ENCODE results near the gene KRTAP10-7. TPM values are rescaled to one million over a fixed set of nuclear protein-coding genes. Genes with fewer than 3 reads are reported as not detected.

The KRTAP10-7 gene
- total RNA-seq, 1 donor from 2014 or later = not detected

DNA sequence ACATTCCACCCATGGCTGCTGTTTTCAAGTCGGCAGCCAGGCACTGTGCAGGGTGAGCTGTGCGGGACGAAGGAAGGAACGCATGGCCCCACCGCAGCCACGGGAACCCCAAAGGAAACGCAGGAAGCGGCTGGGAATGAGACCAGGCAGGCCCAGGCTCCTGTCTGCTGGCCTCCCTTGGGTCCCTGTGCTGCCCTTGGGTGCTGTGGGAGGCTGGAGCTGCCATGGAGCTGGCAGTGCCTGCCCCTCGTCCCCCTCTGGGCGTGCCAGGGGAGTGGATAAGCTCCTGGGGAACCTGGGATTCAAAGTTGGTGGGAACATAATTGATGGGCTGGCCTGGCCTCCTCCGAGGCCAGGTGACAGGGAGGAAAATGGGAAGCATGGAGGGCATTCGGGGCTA, 32.1 kb upstream of the KRTAP10-7 start:
- H3K4me1 Mint-ChIP-seq (ENCODE audit: low read depth, unreplicated experiment) = peaks cover 3% of the 10 kb centered on the region
- H4K20me1 ChIP-seq (ENCODE audit: insufficient read depth, low read length) = no peaks in the 10 kb centered on the region
- H3K4me1 ChIP-seq (ENCODE audit: insufficient read depth, low read length) = no peaks in the 10 kb centered on the region
- H3K36me3 Mint-ChIP-seq (ENCODE audit: low read depth, unreplicated experiment) = peaks cover 6% of the 10 kb centered on the region
- H3K9me3 Mint-ChIP-seq (ENCODE audit: unreplicated experiment) = peaks cover 17% of the 10 kb centered on the region
- no peak overlapping the region for H3K4me2 ChIP-seq (ENCODE audit: low read length)
- no peak overlapping the region for H3K9ac ChIP-seq (ENCODE audit: low read length)
- H3K4me3 ChIP-seq (ENCODE audit: insufficient read depth, low read depth, low read length) = no peak overlapping the region
- no peak overlapping the region for H3K27ac ChIP-seq (ENCODE audit: low read depth, low read length)
- no peaks in the 10 kb centered on the region for H3K36me3 ChIP-seq (ENCODE audit: insufficient read depth, low read length)
- H3K79me2 ChIP-seq (ENCODE audit: insufficient read depth, low read length) = no peaks in the 10 kb centered on the region
- DNase-seq (ENCODE audit: low read depth) = no peak
- no peak for TF ChIP-seq EZH2 (IDR thresholded peaks at IDR 0.05; ENCODE audit: insufficient read depth, low read length)
- TF ChIP-seq, protein P1, sequence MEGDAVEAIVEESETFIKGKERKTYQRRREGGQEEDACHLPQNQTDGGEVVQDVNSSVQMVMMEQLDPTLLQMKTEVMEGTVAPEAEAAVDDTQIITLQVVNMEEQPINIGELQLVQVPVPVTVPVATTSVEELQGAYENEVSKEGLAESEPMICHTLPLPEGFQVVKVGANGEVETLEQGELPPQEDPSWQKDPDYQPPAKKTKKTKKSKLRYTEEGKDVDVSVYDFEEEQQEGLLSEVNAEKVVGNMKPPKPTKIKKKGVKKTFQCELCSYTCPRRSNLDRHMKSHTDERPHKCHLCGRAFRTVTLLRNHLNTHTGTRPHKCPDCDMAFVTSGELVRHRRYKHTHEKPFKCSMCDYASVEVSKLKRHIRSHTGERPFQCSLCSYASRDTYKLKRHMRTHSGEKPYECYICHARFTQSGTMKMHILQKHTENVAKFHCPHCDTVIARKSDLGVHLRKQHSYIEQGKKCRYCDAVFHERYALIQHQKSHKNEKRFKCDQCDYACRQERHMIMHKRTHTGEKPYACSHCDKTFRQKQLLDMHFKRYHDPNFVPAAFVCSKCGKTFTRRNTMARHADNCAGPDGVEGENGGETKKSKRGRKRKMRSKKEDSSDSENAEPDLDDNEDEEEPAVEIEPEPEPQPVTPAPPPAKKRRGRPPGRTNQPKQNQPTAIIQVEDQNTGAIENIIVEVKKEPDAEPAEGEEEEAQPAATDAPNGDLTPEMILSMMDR (IDR thresholded peaks at IDR 0.05; ENCODE audit: insufficient read depth, low read depth, low read length) = no peak
- no peaks in the 10 kb centered on the region for H3K27me3 ChIP-seq (ENCODE audit: insufficient read depth, low read length)
- no peak overlapping the region for H2AFZ ChIP-seq (ENCODE audit: low read depth, low read length)
- FAIRE-seq = no peak
- H3K4me3 Mint-ChIP-seq (ENCODE audit: unreplicated experiment) = no peak overlapping the region
- peaks cover 11% of the 10 kb centered on the region for H3K9me3 ChIP-seq (ENCODE audit: insufficient read depth, low read depth, low read length)
- H3K27me3 Mint-ChIP-seq (ENCODE audit: low read depth, unreplicated experiment) = peaks cover 10% of the 10 kb centered on the region
- no peak overlapping the region for H3K27ac Mint-ChIP-seq (ENCODE audit: unreplicated experiment)

DNA sequence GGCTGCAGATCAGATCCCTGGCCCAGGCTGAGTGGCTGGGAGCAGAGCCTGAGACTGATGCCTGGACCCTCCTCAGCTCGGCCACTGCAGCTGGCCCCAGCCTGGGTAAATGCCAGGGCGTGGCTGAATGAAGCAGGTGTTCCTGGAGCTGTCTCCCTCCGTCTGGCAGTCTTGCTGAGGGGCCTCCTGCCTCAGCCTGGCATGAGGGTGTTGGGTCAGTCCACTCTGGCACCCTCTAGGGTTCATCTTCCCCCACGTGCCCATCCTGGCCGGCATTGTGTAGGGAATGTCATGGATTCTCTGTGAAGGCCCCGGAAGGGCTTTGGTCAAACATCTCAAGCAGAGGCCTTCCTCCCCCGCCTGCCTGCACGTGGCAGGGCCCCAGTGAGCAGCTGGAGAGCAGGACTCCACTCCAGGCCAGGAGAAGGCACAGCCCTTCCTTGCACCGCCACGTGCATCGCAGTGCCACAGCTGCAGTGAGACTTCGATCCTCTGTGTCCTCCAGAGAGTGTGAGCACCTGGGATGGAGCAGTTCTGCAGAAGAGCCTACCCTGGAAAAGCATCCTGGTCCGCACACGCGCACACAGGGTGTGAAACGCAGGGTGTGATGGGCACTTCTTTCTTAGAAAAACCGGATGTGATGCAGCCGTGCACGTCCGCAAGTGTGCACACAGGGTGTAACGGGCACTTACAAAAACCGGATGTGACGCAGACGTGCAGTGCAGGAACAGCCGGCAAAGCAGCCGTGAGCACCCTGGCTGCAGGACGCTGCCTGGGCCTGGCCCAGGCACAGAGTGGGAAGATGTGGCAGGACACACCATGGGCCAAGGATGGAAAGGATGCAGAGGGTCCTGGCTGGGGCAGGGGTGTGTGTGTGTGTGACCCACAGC, 31.5 kb upstream of the KRTAP10-7 start:
- Mint-ChIP-seq H3K36me3 (ENCODE audit: low read depth, unreplicated experiment) (peaks cover 6% of the 10 kb centered on the region), H3K4me3 (ENCODE audit: unreplicated experiment) (no peak overlapping the region), H3K27ac (ENCODE audit: unreplicated experiment) (no peak overlapping the region), H3K9me3 (ENCODE audit: unreplicated experiment) (peaks cover 17% of the 10 kb centered on the region), H3K27me3 (ENCODE audit: low read depth, unreplicated experiment) (peaks cover 10% of the 10 kb centered on the region), H3K4me1 (ENCODE audit: low read depth, unreplicated experiment) (peaks cover 4% of the 10 kb centered on the region)
- H3K4me2 ChIP-seq (ENCODE audit: low read length) = no peak overlapping the region
- no peak for DNase-seq (ENCODE audit: low read depth)
- TF ChIP-seq, protein P1 (IDR thresholded peaks at IDR 0.05; ENCODE audit: insufficient read depth, low read depth, low read length) = no peak
- TF ChIP-seq EZH2 (IDR thresholded peaks at IDR 0.05; ENCODE audit: insufficient read depth, low read length) = no peak
- H3K9me3 ChIP-seq (ENCODE audit: insufficient read depth, low read depth, low read length) = peaks cover 11% of the 10 kb centered on the region
- FAIRE-seq = no peak
- no peaks in the 10 kb centered on the region for H3K36me3 ChIP-seq (ENCODE audit: insufficient read depth, low read length)
- no peak overlapping the region for H2AFZ ChIP-seq (ENCODE audit: low read depth, low read length)
- no peaks in the 10 kb centered on the region for H4K20me1 ChIP-seq (ENCODE audit: insufficient read depth, low read length)
- no peak overlapping the region for H3K9ac ChIP-seq (ENCODE audit: low read length)
- no peaks in the 10 kb centered on the region for H3K4me1 ChIP-seq (ENCODE audit: insufficient read depth, low read length)
- H3K27me3 ChIP-seq (ENCODE audit: insufficient read depth, low read length) = no peaks in the 10 kb centered on the region
- H3K27ac ChIP-seq (ENCODE audit: low read depth, low read length) = no peak overlapping the region
- H3K4me3 ChIP-seq (ENCODE audit: insufficient read depth, low read depth, low read length) = no peak overlapping the region
- no peaks in the 10 kb centered on the region for H3K79me2 ChIP-seq (ENCODE audit: insufficient read depth, low read length)

All from astrocyte (in vitro differentiated cells and primary cell).